NCI-H82 treated with DMSO at 0.1 percent for 48 hours (cell line): ENCODE results near the gene MCTP1.

ENCODE experiments used
- DNase-seq: peaks from one replicate; lab custom pipeline; 2025; ENCODE audit not compliant: unreplicated experiment; lab: John Stamatoyannopoulos, UW

MCTP1 gene

DNA sequence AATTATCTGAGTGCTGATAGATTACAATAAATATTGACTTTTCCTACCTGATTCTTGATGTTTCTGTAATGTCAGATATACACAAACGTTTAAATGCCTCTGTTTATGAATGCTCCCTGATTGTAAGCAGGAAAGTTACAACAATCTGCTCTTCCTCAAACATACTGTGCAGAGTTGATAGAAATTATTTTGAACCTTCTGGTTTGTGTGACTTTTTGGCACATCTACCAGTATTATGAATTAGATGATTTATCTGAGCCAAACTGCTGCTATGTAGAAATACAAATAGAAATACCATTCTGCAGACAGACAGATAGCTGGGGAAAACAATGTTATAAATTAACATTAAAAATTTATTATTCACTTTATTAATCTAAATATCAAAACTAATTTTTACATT is 553.4 kb downstream of the MCTP1 start:
- DNase-seq = no peak

- DNase-seq = no peak
Observed at GRCh38 chr5:94725142-94725541, 559.8 kb downstream of the MCTP1 start.

DNA sequence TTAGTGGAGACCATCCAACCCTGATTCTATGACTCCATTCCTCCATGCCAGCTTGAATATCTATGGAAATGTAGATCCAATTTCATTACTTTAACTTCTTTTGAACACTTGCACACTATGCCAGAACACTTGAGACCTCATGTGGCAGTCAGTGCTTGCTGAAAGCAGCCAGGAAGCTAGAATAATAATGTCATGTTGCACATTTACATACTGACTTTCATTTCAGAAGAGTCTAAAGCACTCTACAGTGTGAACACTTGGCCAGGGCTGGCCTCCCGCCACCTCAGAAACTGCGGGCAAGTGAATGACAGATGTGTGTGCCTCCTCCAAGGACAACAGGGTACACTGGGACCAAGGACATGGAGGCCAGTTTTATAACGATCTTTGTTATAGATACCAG is 569.1 kb downstream of the MCTP1 start:
- DNase-seq = no peak

GRCh38 chr5:94711785-94712184 is 573.1 kb downstream of the MCTP1 start:
- DNase-seq = no peak

DNA sequence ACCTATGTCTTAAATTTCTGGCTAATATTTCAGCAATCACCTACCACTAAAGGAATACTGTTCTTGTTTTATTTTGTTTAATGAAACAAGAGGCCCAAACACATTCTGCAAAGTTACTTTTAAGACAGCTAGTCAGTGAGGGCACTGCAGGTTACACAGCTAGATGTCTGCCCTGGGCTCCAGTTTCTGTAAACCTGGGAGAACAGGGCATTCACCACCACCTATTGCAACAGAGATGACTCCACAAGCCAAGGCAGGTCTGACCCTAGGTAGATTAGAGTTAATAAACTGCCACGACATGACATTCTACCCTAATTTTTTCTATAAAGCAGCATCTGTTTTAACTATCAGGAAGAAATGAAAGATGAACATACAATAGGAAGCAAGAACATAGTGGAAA is 575.6 kb downstream of the MCTP1 start:
- DNase-seq = no peak

GRCh38 chr5:94707359-94707758 is 577.5 kb downstream of the MCTP1 start:
- no peak for DNase-seq

- DNase-seq = no peak
Observed at GRCh38 chr5:94705427-94705826, 579.5 kb downstream of the MCTP1 start.

DNA sequence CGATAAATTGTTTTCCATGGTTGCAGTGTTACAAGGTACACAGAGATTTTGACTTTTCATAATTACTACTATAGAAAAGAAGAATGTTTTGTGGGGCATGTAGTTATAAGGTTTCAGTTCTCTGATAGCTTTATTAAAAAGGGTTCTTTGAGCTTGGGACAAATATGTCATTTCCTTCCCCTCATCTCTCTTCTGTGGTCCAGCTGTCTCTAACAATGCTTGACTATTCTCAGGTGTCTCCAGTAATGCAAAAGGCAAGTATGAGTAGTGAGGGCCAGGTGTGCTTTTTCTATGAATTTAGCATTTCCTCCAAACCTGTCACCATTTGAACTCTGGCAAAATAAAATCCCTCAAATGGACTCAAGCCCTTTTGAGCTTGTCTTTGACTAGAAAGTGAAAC is 582.2 kb downstream of the MCTP1 start:
- DNase-seq = no peak

- DNase-seq = no peak
Observed at GRCh38 chr5:94700592-94700991, 584.3 kb downstream of the MCTP1 start.

DNA sequence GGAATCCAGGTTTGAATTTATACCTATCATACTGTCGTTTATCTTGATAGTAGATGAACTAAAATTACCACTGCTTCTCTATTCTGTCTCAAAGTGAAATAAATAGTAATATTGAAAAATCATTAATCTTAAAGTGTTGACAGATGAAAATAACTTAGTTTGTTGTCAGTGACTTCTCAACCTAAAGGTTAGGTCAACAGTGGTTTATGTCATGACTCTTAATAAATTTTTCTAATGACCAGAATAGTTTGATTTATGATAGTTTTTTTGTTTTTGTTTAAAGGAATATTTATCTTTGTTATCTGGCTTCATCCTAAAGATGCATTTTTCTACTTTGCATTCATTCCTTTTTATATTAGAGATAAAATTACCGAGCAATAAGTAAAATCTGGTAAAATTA is 585.3 kb downstream of the MCTP1 start:
- no peak for DNase-seq

DNA sequence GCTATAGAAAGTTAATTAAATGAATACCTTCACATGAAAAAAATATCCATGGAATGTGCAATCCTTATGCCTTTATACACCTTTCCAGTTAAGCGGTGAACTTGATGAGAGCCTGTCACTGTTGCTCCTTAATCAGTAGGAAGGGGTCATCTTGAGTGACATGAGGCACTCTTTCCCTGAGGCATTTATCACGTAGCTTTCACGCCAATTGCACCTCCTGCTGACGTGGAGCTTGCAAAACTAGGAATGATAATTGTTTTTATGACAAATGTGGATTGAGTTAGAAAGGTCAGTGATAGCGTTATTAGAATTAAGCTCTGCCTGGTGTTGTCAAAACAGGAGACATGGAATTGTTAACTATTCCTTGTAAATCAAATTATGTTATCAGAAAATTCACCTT is 586.7 kb downstream of the MCTP1 start:
- DNase-seq = no peak

- DNase-seq = no peak
Observed at GRCh38 chr5:94694671-94695070, 590.2 kb downstream of the MCTP1 start.

- DNase-seq = no peak
Observed at GRCh38 chr5:94693845-94694370, 591.0 kb downstream of the MCTP1 start.

DNA sequence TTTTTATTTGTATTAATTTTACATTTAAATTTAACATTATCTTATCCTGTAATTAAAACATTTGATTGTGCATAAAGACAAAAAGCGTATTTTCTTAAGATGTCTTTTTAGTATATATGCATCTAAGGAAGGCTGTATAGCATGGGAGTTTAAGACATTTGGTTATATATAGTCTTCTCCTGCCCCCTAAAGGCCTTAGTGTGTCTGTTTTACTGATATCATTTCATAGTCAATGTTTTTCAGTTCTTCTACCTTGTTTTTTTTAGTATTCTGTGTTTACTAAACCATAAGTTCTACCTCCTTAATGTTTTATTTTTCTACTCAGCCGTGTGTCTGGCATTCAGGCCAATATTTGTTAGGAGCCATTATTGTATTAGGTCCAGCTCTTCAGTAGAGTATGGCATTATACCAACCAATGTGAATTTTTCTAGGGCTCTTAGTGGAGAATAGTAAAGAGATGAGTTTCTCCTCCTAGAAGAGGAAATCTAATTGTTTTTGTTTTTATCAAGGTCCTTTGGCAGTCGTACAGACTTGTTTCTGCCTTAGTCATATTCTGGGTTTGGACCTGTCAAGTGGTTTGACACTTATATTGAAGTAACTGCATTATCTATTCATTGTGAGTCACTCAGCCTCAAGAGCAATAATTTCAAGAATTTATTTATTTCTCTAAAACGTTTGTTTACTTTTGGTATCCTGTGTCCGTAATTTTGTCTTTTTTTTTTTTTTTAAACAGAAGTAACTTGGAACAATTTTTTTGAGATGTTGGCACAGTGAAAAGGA is 591.7 kb downstream of the MCTP1 start:
- DNase-seq = no peak

- no peak for DNase-seq
Observed at GRCh38 chr5:94692581-94692980, 592.3 kb downstream of the MCTP1 start.

DNA sequence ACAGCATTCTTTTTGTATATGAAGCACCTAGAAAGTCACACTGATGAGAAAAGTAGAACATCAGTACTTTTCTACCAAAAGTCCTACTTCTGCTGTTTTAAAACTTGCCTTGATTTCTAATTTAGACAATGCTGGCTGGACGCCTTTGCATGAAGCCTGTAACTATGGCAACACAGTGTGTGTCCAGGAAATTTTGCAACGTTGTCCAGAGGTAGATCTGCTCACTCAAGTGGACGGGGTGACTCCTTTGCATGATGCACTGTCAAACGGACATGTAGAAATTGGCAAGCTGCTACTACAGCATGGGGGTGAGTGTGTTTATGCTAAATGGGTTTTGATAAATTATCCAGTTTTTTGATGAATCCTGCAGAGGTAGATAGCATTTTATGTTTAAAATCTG is 592.9 kb downstream of the MCTP1 start:
- no peak for DNase-seq

- no peak for DNase-seq
Observed at GRCh38 chr5:94691291-94691690, 593.6 kb downstream of the MCTP1 start.

- no peak for DNase-seq
Observed at GRCh38 chr5:94690778-94691177, 594.1 kb downstream of the MCTP1 start.

- DNase-seq = no peak
Observed at GRCh38 chr5:94689908-94690307, 595.0 kb downstream of the MCTP1 start.

- no peak for DNase-seq
Observed at GRCh38 chr5:94682814-94683520, 601.9 kb downstream of the MCTP1 start.

GRCh38 chr5:94675965-94676618 is 608.8 kb downstream of the MCTP1 start:
- no peak for DNase-seq
